LoVo (cell line): ENCODE measurements around the gene HES4.
"Not testable (repeated sequence)": the region's sequence is repeated elsewhere in the genome, so short reads cannot be mapped to it uniquely, and the experiment has no call there.

Experiments used
- DNase-seq: peaks from one replicate; pipeline ENCODE4 v3.0.0-alpha.2; 2016; ENCODE audit warnings: low spot score

HES4 gene

DNA sequence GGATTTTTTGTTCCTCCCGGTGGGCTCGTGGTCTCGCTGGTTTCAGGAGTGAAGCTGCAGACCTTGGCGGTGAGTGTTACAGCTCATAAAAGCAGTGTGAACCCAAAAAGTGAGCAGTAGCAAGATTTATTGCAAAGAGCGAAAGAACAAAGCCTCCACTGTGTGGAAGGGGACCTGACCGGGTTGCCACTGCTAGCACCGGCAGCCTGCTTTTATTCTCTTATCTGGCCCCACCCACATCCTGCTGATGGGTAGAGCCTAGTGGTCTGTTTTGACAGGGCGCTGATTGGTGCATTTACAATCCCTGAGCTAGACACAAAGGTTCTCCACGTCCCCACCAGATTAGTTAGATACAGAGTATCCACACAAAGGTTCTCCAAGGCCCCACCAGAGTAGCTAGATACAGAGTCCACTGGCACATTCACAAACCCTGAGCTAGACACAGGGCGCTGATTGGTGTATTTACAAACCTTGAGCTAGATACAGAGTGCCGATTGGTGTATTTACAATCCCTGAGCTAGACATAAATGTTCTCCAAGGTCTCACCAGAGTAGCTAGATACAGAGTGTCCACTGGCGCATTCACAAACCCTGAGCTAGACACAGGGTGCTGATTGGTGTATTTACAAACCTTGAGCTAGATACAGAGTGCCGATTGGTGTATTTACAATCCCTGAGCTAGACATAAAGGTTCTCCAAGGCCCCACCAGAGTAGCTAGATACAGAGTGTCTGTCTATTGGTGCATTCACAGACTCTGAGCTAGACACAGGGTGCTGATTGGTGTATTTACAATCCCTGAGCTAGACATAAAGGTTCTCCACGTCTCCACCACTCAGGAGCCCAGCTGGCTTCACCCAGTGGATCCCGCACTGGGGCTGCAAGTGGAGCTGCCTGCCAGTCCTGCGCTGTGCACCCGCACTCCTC lies 17.8 kb upstream of the HES4 start:
- DNase-seq = not testable (repeated sequence)

DNA sequence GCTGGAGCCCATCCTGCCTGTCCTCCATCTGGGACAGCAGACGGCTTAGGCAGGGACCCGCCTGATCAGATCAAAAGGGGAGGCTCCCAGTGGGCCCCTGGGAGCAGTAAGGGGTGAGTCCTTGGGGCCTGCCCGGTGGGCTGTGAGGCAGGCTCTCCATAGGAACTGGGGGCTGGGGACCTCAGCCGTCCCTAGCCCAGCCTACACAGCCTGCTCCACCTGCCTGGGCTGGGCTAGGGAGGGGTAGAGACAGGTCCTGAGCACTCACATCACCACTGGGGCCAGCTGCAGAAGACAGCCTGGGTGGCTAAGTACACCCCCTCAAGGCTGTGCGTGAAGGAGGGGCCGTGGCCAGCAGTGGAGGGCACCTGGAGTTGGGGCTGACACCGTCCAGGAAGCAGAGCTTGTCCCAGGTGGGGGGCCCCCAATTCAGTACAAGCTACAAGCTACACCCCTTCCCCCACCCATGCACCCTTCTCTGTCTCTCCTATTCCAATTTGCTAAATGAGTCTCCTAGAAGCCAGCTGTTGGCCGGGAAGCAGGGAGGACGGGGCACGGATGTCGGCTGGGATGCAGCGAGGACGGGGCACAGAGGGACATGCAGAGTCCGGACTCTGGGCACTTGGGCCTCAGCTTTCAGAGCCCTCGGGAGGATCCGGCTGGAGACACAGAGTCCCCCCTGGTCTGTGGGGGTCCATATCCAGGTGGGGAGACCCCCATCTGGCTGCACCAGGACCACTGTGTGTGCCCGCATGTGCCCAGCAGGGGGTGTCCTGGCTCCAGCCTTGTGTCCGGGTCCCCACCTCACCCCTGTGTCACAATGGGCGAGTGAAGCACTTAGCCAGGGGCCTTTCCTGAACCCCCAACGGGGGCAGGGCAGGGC lies 15.1 kb upstream of the HES4 start:
- no peak for DNase-seq

DNA sequence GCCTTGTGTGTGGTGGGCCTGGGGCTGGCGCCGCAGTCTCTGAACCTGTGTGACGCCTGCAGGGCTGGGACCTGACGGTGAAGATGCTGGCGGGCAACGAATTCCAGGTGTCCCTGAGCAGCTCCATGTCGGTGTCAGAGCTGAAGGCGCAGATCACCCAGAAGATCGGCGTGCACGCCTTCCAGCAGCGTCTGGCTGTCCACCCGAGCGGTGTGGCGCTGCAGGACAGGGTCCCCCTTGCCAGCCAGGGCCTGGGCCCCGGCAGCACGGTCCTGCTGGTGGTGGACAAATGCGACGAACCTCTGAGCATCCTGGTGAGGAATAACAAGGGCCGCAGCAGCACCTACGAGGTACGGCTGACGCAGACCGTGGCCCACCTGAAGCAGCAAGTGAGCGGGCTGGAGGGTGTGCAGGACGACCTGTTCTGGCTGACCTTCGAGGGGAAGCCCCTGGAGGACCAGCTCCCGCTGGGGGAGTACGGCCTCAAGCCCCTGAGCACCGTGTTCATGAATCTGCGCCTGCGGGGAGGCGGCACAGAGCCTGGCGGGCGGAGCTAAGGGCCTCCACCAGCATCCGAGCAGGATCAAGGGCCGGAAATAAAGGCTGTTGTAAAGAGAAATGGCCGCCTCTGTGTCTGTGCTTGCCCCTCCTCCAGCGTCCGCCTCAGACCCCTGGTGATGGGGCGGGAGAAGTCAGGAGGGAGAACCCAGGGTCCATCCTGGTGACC lies 14.2 kb upstream of the HES4 start:
- no peak for DNase-seq

GRCh38 chr1:1013105-1013921 lies 13.4 kb upstream of the HES4 start, which contains the start of gene ISG15:
Gene ISG15, plus strand, starts transcription at chr1:1013497. Its CDS starts 77 bp downstream, at chr1:1013574.
- peak; percentile 84 for DNase-seq

DNA sequence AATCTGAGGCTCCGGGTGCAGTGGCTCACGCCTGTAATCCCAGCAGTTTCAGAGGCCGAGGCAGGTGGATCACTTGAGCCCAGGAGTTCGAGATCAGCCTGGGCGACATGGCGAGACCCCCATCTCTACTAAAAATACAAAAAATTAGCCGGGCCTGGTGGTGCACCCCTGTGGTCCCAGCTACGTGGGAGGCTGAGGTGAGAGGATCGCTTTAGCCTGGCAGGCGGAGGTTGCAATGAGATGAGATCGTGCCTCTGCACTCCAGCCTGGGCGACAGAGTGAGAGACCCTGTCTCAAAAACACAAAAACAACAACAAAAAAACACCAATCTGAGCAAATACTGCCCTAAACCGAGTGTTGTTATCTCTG lies 12.8 kb upstream of the HES4 start:
- not testable (repeated sequence) for DNase-seq

- no peak for DNase-seq
These were observed 11.6 kb upstream of the HES4 start for GRCh38 chr1:1011396-1011949.

- DNase-seq = not testable (repeated sequence)
These were observed 10.2 kb upstream of the HES4 start for GRCh38 chr1:1010131-1010530.

DNA sequence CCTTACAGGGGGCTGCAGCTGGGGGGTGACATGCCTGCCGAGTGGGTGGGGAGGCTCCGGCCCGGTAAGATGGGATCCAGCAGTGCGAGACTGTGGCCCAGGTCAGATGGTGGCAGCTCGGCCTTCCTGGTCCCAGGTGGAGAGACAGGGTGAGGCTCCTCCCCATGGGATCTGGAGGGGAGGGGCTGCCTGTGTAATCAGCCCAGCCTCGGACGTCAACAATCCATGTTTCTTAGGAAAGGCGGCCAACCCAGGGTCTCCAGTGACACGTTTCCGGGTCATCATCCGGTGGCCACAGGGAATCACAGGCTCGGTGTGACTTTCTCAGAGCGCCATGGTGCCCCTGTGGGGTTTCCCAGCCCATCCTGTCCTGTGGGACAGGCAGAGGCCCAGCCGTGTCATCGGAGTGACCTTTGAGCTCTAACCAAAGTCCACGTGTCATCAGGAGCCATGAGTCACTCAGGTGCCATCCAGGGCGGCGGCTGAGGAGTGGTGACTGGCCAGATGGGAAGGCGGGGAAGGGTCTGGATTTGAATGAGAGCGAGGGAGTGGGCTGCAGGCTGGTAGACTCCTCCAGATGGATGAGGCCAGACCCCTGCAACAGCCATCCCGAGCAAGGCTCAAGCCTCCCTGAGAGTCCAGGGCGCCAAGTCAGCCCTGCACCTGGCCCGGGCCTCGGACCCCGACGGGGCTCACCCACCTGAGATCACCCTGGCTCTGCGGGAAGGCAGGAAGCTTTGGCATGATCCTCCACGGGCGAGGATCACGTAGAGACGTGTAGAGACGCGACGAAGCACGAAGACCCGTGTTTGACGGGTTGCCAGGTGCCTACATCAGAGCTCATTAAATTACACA lies 6.6 kb upstream of the HES4 start:
- peak; percentile 93 for DNase-seq

- DNase-seq = no peak
These were observed 5.9 kb upstream of the HES4 start for GRCh38 chr1:1005774-1006304.

- no peak for DNase-seq
These were observed 5.1 kb upstream of the HES4 start for GRCh38 chr1:1004780-1005697.

- DNase-seq = no peak
These were observed 4.5 kb upstream of the HES4 start for GRCh38 chr1:1004420-1004779.

DNA sequence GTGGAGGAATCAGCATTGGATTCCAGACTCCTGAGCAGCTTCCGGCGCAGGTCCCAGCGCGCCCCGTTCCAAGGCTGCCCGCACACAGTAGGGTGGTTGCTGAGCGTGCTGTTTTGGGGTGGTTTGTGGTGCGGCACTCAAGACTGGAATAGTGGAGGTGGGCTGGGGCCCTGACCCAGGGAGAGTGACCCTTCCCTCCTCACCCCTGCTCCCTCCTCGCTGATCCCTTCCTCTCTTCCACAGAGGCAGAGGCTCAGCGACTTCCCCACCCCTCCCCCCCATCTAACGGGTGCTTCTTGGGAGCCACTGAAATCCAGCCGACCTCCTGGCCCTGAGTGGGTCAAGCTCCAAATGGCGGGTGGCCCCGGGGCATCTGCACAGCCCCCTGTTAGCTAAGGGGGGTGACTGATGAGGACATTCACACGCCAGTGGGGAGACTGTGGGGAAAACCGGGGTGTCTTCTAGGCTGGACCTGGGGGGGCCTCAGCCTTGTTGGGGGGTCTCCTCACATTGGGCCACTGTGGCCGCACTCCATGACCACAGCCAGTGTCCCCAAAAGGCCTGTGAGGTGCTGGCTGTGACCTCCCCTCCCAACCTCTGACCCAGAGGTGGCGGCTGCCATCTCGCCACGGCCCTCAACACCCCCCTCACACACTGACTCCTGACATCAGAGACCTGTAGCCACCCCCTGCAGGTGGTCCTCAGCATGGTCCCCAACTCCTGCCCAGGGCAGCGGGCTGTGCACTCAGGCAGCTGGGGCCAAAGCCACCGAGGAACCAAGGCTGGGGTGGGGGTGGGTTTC lies 3.9 kb upstream of the HES4 start:
- no peak for DNase-seq

- DNase-seq = no peak
These were observed 1.3 kb upstream of the HES4 start for GRCh38 chr1:1001057-1001783.

DNA sequence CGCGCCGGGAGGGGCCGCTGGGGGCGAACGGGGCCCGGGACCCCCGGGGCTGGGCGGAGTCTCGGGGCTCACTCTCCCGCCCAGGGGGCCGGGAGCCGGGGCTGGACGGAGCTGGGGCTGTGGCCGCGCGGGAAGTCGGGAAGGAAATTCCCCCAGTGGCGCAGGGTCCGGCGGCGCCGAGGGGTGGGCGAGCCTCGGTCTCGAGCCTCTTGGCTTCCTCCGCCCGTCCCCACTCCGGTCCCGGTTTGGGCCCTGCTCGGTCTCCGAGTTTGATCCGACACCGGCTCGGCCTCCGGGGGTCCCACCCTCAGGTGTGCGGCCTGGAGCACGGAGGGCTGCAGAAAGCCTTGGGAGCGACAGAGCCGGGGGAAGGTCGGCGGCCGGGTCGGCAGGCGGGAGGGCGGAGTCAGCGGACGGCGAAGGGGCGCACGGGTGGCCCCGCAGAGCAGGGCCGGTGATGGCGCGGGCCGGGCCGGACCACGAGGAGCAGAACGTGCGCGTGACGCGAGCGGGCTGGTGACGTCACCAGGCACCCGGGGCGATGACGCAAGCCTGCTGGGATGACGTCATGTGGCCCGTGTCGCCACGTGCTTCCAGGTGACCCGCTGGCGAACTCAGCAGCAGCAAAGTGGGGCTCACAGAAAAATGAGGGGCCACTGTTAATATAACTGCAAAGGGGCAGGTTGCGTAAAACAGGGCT lies 610 bp upstream of the HES4 start:
- DNase-seq = peak; percentile 87

GRCh38 chr1:998995-999724 lies 737 bp downstream of the HES4 start:
- no peak for DNase-seq

DNA sequence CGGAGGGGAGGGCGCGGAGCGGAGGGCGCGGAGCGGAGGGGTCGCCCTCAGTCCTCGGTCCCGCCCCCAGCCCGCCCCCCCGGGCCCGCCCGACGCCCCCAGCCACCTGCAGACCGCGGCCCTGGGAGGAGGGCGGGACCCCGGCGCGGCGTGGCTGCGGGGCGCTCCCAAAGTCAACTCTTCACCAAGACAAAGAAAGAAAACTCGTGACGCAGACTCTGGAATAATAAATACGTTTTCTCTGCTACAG lies 1.2 kb downstream of the HES4 start:
- no peak for DNase-seq
